ENCODE measurements around the gene GAB2.
"Not testable (repeated sequence)": the region's sequence is repeated elsewhere in the genome, so short reads cannot be mapped to it uniquely, and the experiment has no call there.

The GAB2 gene

GRCh38 chr11:78363024-78363619 lies 54.5 kb downstream of the GAB2 start:
- DNase-seq (ENCODE audit: insufficient read length, low spot score) = no peak
- FAIRE-seq = no peak

GRCh38 chr11:78361228-78361627 lies 56.4 kb downstream of the GAB2 start:
- TF ChIP-seq POLR2AphosphoS5 (IDR thresholded peaks at IDR 0.05; ENCODE audit: low read depth, low read length) = no peak
- TF ChIP-seq POLR2A (IDR thresholded peaks at IDR 0.05; ENCODE audit: low read depth, low read length) = no peak
- TF ChIP-seq TAF1 (IDR thresholded peaks at IDR 0.05; ENCODE audit: low read depth, low read length) = no peak
- no peak for TF ChIP-seq PAX5 (IDR thresholded peaks at IDR 0.05; ENCODE audit: insufficient read depth, low read length, severe bottlenecking)
- TF ChIP-seq SPI1 (IDR thresholded peaks at IDR 0.05; ENCODE audit: low read depth, low read length) = no peak
- TF ChIP-seq POU2F2 (IDR thresholded peaks at IDR 0.05; ENCODE audit: low read depth, low read length) = no peak
- no peak for DNase-seq (ENCODE audit: insufficient read length, low spot score)
- FAIRE-seq = no peak

More at GRCh38 chr11:78363024-78363619, 54.5 kb downstream of the GAB2 start:
- TF ChIP-seq SPI1 (IDR thresholded peaks at IDR 0.05; ENCODE audit: low read depth, low read length) (no peak), TAF1 (IDR thresholded peaks at IDR 0.05; ENCODE audit: low read depth, low read length) (no peak), POU2F2 (IDR thresholded peaks at IDR 0.05; ENCODE audit: low read depth, low read length) (no peak), PAX5 (IDR thresholded peaks at IDR 0.05; ENCODE audit: insufficient read depth, low read length, severe bottlenecking) (no peak), POLR2AphosphoS5 (IDR thresholded peaks at IDR 0.05; ENCODE audit: low read depth, low read length) (no peak), POLR2A (IDR thresholded peaks at IDR 0.05; ENCODE audit: low read depth, low read length) (no peak)

- FAIRE-seq (no peak), DNase-seq (ENCODE audit: insufficient read length, low spot score) (no peak)
- no peak for TF ChIP-seq TAF1 (IDR thresholded peaks at IDR 0.05; ENCODE audit: low read depth, low read length)
- no peak for TF ChIP-seq PAX5 (IDR thresholded peaks at IDR 0.05; ENCODE audit: insufficient read depth, low read length, severe bottlenecking)
- no peak for TF ChIP-seq SPI1 (IDR thresholded peaks at IDR 0.05; ENCODE audit: low read depth, low read length)
- no peak for TF ChIP-seq POU2F2 (IDR thresholded peaks at IDR 0.05; ENCODE audit: low read depth, low read length)
- no peak for TF ChIP-seq POLR2A (IDR thresholded peaks at IDR 0.05; ENCODE audit: low read depth, low read length)
- TF ChIP-seq POLR2AphosphoS5 (IDR thresholded peaks at IDR 0.05; ENCODE audit: low read depth, low read length) = no peak
Measured at GRCh38 chr11:78359921-78360320, 57.7 kb downstream of the GAB2 start.

- not testable (repeated sequence) for DNase-seq (ENCODE audit: insufficient read length, low spot score); FAIRE-seq
Measured at GRCh38 chr11:78357924-78358323, 59.7 kb downstream of the GAB2 start.

GRCh38 chr11:78357425-78357824 lies 60.2 kb downstream of the GAB2 start:
- FAIRE-seq; DNase-seq (ENCODE audit: insufficient read length, low spot score): not testable (repeated sequence)

GRCh38 chr11:78355742-78356141 lies 61.9 kb downstream of the GAB2 start:
- FAIRE-seq = not testable (repeated sequence)

GRCh38 chr11:78355309-78355705 lies 62.3 kb downstream of the GAB2 start:
- no peak for TF ChIP-seq PAX5 (IDR thresholded peaks at IDR 0.05; ENCODE audit: insufficient read depth, low read length, severe bottlenecking)
- TF ChIP-seq POLR2AphosphoS5 (IDR thresholded peaks at IDR 0.05; ENCODE audit: low read depth, low read length) = no peak
- TF ChIP-seq SPI1 (IDR thresholded peaks at IDR 0.05; ENCODE audit: low read depth, low read length) = no peak
- TF ChIP-seq POU2F2 (IDR thresholded peaks at IDR 0.05; ENCODE audit: low read depth, low read length) = no peak
- no peak for TF ChIP-seq POLR2A (IDR thresholded peaks at IDR 0.05; ENCODE audit: low read depth, low read length)
- no peak for TF ChIP-seq TAF1 (IDR thresholded peaks at IDR 0.05; ENCODE audit: low read depth, low read length)
- DNase-seq (ENCODE audit: insufficient read length, low spot score) (no peak), FAIRE-seq (peak; percentile 56)

More at GRCh38 chr11:78355742-78356141, 61.9 kb downstream of the GAB2 start:
- not testable (repeated sequence) for DNase-seq (ENCODE audit: insufficient read length, low spot score)

GRCh38 chr11:78354408-78355308 lies 63.0 kb downstream of the GAB2 start:
- no peak for TF ChIP-seq POLR2A (IDR thresholded peaks at IDR 0.05; ENCODE audit: low read depth, low read length)
- no peak for TF ChIP-seq SPI1 (IDR thresholded peaks at IDR 0.05; ENCODE audit: low read depth, low read length)
- no peak for TF ChIP-seq POU2F2 (IDR thresholded peaks at IDR 0.05; ENCODE audit: low read depth, low read length)
- no peak for TF ChIP-seq TAF1 (IDR thresholded peaks at IDR 0.05; ENCODE audit: low read depth, low read length)
- no peak for TF ChIP-seq POLR2AphosphoS5 (IDR thresholded peaks at IDR 0.05; ENCODE audit: low read depth, low read length)
- TF ChIP-seq PAX5 (IDR thresholded peaks at IDR 0.05; ENCODE audit: insufficient read depth, low read length, severe bottlenecking) = no peak
- DNase-seq (ENCODE audit: insufficient read length, low spot score) (no peak), FAIRE-seq (no peak)

- TF ChIP-seq POU2F2 (IDR thresholded peaks at IDR 0.05; ENCODE audit: low read depth, low read length) (no peak), TAF1 (IDR thresholded peaks at IDR 0.05; ENCODE audit: low read depth, low read length) (no peak), POLR2AphosphoS5 (IDR thresholded peaks at IDR 0.05; ENCODE audit: low read depth, low read length) (no peak), SPI1 (IDR thresholded peaks at IDR 0.05; ENCODE audit: low read depth, low read length) (no peak), POLR2A (IDR thresholded peaks at IDR 0.05; ENCODE audit: low read depth, low read length) (no peak), PAX5 (IDR thresholded peaks at IDR 0.05; ENCODE audit: insufficient read depth, low read length, severe bottlenecking) (no peak)
- FAIRE-seq (no peak), DNase-seq (ENCODE audit: insufficient read length, low spot score) (no peak)
Measured at GRCh38 chr11:78351979-78352841, 65.4 kb downstream of the GAB2 start.
